HG03521 (cell line): ENCODE measurements around the gene CD300A.

Experiments
- ATAC-seq: cut with Tn5 transposase; IDR thresholded peaks from one replicate; pipeline ENCODE4 v1.9.1; 2021; ENCODE audit warnings: mild to moderate bottlenecking, moderate library complexity; ENCODE audit not compliant: unreplicated experiment

Gene CD300A

GRCh38 chr17:74439691-74440567 lies 26.5 kb upstream of the CD300A start:
- ATAC-seq: no peak

GRCh38 chr17:74441537-74441936 lies 24.9 kb upstream of the CD300A start:
- ATAC-seq: no peak

- no peak for ATAC-seq
Observed at GRCh38 chr17:74442291-74442669, 24.2 kb upstream of the CD300A start.

- no peak for ATAC-seq
Observed at GRCh38 chr17:74442670-74443515, 23.5 kb upstream of the CD300A start.

- no peak for ATAC-seq
Observed at GRCh38 chr17:74443516-74444296, 22.7 kb upstream of the CD300A start.

GRCh38 chr17:74444406-74444805 lies 22.0 kb upstream of the CD300A start:
- ATAC-seq: no peak

GRCh38 chr17:74445158-74445557 lies 21.3 kb upstream of the CD300A start:
- ATAC-seq: no peak

GRCh38 chr17:74446551-74447500 lies 19.6 kb upstream of the CD300A start:
- no peak for ATAC-seq

GRCh38 chr17:74447628-74448159 lies 18.7 kb upstream of the CD300A start:
- no peak for ATAC-seq

GRCh38 chr17:74448756-74449155 lies 17.7 kb upstream of the CD300A start:
- ATAC-seq: no peak

GRCh38 chr17:74449306-74449705 lies 17.1 kb upstream of the CD300A start:
- ATAC-seq: no peak

GRCh38 chr17:74449773-74450172 lies 16.7 kb upstream of the CD300A start:
- ATAC-seq: no peak

- ATAC-seq: no peak
Observed at GRCh38 chr17:74450231-74450630, 16.2 kb upstream of the CD300A start.

- no peak for ATAC-seq
Observed at GRCh38 chr17:74450925-74451403, 15.5 kb upstream of the CD300A start.

GRCh38 chr17:74451557-74451956 lies 14.9 kb upstream of the CD300A start:
- ATAC-seq: no peak

GRCh38 chr17:74452033-74452840 lies 14.2 kb upstream of the CD300A start:
- ATAC-seq: no peak

- no peak for ATAC-seq
Observed at GRCh38 chr17:74452841-74453661, 13.4 kb upstream of the CD300A start.

GRCh38 chr17:74453665-74454196 lies 12.7 kb upstream of the CD300A start:
- no peak for ATAC-seq
